ENCODE results near the gene VGLL4.
A peak's percentile ranks its signal among the peaks of the same experiment; 100 is the strongest.
"Not testable (repeated sequence)": the region's sequence is repeated elsewhere in the genome, so short reads cannot be mapped to it uniquely, and the experiment has no call there.

The VGLL4 gene

GRCh38 chr3:11643605-11644087, at the start of gene VGLL4:
Gene VGLL4, minus strand, starts transcription at chr3:11643915. Its CDS starts 397 bp downstream, at chr3:11643518.
- Histone ChIP-seq H3K4me1 (ENCODE audit: control insufficient read depth in 1 of 2, insufficient read depth in 2 of 2, low read length in 2 of 2) (peaks cover 13 to 22% of the 10 kb centered on the region in 2 donors), H3K9me3 (ENCODE audit: control insufficient read depth in 1 of 2, low read length in 2 of 2) (no peaks in the 10 kb centered on the region), H3K36me3 (ENCODE audit: control insufficient read depth in 1 of 2, insufficient read depth in 2 of 2, low read length in 2 of 2) (peaks cover 0 to 22% of the 10 kb centered on the region in 2 donors), H3K27ac (ENCODE audit: low read length) (peak within 1 kb of the TSS; percentile 97), H3K27me3 (ENCODE audit: low read depth, low read length) (no peaks in the 10 kb centered on the region), H3K4me3 (ENCODE audit: low read depth in 1 of 2, low read length in 2 of 2) (peak within 1 kb of the TSS; percentile 80 to 96)

- H3K4me3 ChIP-seq (ENCODE audit: low read depth in 1 of 2, low read length in 2 of 2), result no peak overlapping the region
- H3K9me3 ChIP-seq (ENCODE audit: control insufficient read depth in 1 of 2, low read length in 2 of 2), result no peaks in the 10 kb centered on the region
- H3K36me3 ChIP-seq (ENCODE audit: control insufficient read depth in 1 of 2, insufficient read depth in 2 of 2, low read length in 2 of 2), result no peaks in the 10 kb centered on the region
- H3K27me3 ChIP-seq (ENCODE audit: low read depth, low read length), result no peaks in the 10 kb centered on the region
- no peak overlapping the region for H3K27ac ChIP-seq (ENCODE audit: low read length)
- peaks cover 0 to 4% of the 10 kb centered on the region in 2 donors for H3K4me1 ChIP-seq (ENCODE audit: control insufficient read depth in 1 of 2, insufficient read depth in 2 of 2, low read length in 2 of 2)
These were observed 48.8 kb upstream of the VGLL4 start for GRCh38 chr3:11692532-11692813.

GRCh38 chr3:11691767-11692531, 48.2 kb upstream of the VGLL4 start:
- Histone ChIP-seq H3K27me3 (ENCODE audit: low read depth, low read length) (no peaks in the 10 kb centered on the region), H3K27ac (ENCODE audit: low read length) (no peak overlapping the region), H3K36me3 (ENCODE audit: control insufficient read depth in 1 of 2, insufficient read depth in 2 of 2, low read length in 2 of 2) (no peaks in the 10 kb centered on the region), H3K4me1 (ENCODE audit: control insufficient read depth in 1 of 2, insufficient read depth in 2 of 2, low read length in 2 of 2) (peaks cover 0 to 4% of the 10 kb centered on the region in 2 donors), H3K4me3 (ENCODE audit: low read depth in 1 of 2, low read length in 2 of 2) (no peak overlapping the region), H3K9me3 (ENCODE audit: control insufficient read depth in 1 of 2, low read length in 2 of 2) (no peaks in the 10 kb centered on the region)

- H3K9me3 ChIP-seq (ENCODE audit: control insufficient read depth in 1 of 2, low read length in 2 of 2), result no peaks in the 10 kb centered on the region
- H3K36me3 ChIP-seq (ENCODE audit: control insufficient read depth in 1 of 2, insufficient read depth in 2 of 2, low read length in 2 of 2), result no peaks in the 10 kb centered on the region
- no peak overlapping the region for H3K4me3 ChIP-seq (ENCODE audit: low read depth in 1 of 2, low read length in 2 of 2)
- no peak overlapping the region for H3K27ac ChIP-seq (ENCODE audit: low read length)
- peaks cover 0 to 3% of the 10 kb centered on the region in 2 donors for H3K4me1 ChIP-seq (ENCODE audit: control insufficient read depth in 1 of 2, insufficient read depth in 2 of 2, low read length in 2 of 2)
- no peaks in the 10 kb centered on the region for H3K27me3 ChIP-seq (ENCODE audit: low read depth, low read length)
These were observed 47.4 kb upstream of the VGLL4 start for GRCh38 chr3:11690863-11691766.

GRCh38 chr3:11689749-11690148, 46.0 kb upstream of the VGLL4 start:
- Histone ChIP-seq H3K36me3 (ENCODE audit: control insufficient read depth in 1 of 2, insufficient read depth in 2 of 2, low read length in 2 of 2) (no peaks in the 10 kb centered on the region), H3K4me3 (ENCODE audit: low read depth in 1 of 2, low read length in 2 of 2) (no peak overlapping the region), H3K4me1 (ENCODE audit: control insufficient read depth in 1 of 2, insufficient read depth in 2 of 2, low read length in 2 of 2) (no peaks in the 10 kb centered on the region), H3K9me3 (ENCODE audit: control insufficient read depth in 1 of 2, low read length in 2 of 2) (no peaks in the 10 kb centered on the region), H3K27ac (ENCODE audit: low read length) (no peak overlapping the region), H3K27me3 (ENCODE audit: low read depth, low read length) (no peaks in the 10 kb centered on the region)

GRCh38 chr3:11684980-11685379, 41.3 kb upstream of the VGLL4 start:
- not testable (repeated sequence) for H3K4me1 ChIP-seq (ENCODE audit: control insufficient read depth in 1 of 2, insufficient read depth in 2 of 2, low read length in 2 of 2); H3K27ac ChIP-seq (ENCODE audit: low read length); H3K36me3 ChIP-seq (ENCODE audit: control insufficient read depth in 1 of 2, insufficient read depth in 2 of 2, low read length in 2 of 2); H3K9me3 ChIP-seq (ENCODE audit: control insufficient read depth in 1 of 2, low read length in 2 of 2); H3K27me3 ChIP-seq (ENCODE audit: low read depth, low read length); H3K4me3 ChIP-seq (ENCODE audit: low read depth in 1 of 2, low read length in 2 of 2)

- H3K4me3 ChIP-seq (ENCODE audit: low read depth in 1 of 2, low read length in 2 of 2), result no peak overlapping the region
- H3K9me3 ChIP-seq (ENCODE audit: control insufficient read depth in 1 of 2, low read length in 2 of 2), result no peaks in the 10 kb centered on the region
- H3K36me3 ChIP-seq (ENCODE audit: control insufficient read depth in 1 of 2, insufficient read depth in 2 of 2, low read length in 2 of 2), result peaks cover 0 to 4% of the 10 kb centered on the region in 2 donors
- H3K27ac ChIP-seq (ENCODE audit: low read length), result no peak overlapping the region
- H3K27me3 ChIP-seq (ENCODE audit: low read depth, low read length), result no peaks in the 10 kb centered on the region
- no peaks in the 10 kb centered on the region for H3K4me1 ChIP-seq (ENCODE audit: control insufficient read depth in 1 of 2, insufficient read depth in 2 of 2, low read length in 2 of 2)
These were observed 36.8 kb upstream of the VGLL4 start for GRCh38 chr3:11680509-11680908.

- no peak overlapping the region for H3K27ac ChIP-seq (ENCODE audit: low read length)
- H3K4me1 ChIP-seq (ENCODE audit: control insufficient read depth in 1 of 2, insufficient read depth in 2 of 2, low read length in 2 of 2), result no peaks in the 10 kb centered on the region
- H3K4me3 ChIP-seq (ENCODE audit: low read depth in 1 of 2, low read length in 2 of 2), result no peak overlapping the region
- H3K36me3 ChIP-seq (ENCODE audit: control insufficient read depth in 1 of 2, insufficient read depth in 2 of 2, low read length in 2 of 2), result peaks cover 0 to 4% of the 10 kb centered on the region in 2 donors
- H3K9me3 ChIP-seq (ENCODE audit: control insufficient read depth in 1 of 2, low read length in 2 of 2), result no peaks in the 10 kb centered on the region
- no peaks in the 10 kb centered on the region for H3K27me3 ChIP-seq (ENCODE audit: low read depth, low read length)
These were observed 36.2 kb upstream of the VGLL4 start for GRCh38 chr3:11679964-11680363.

- peak overlapping the region in 1 of 2 donors; percentile 29 for H3K4me3 ChIP-seq (ENCODE audit: low read depth in 1 of 2, low read length in 2 of 2)
- no peak overlapping the region for H3K27ac ChIP-seq (ENCODE audit: low read length)
These were observed 28.6 kb upstream of the VGLL4 start for GRCh38 chr3:11672363-11672762.

GRCh38 chr3:11671648-11672100, 28.0 kb upstream of the VGLL4 start:
- Histone ChIP-seq H3K36me3 (ENCODE audit: control insufficient read depth in 1 of 2, insufficient read depth in 2 of 2, low read length in 2 of 2) (no peaks in the 10 kb centered on the region), H3K27me3 (ENCODE audit: low read depth, low read length) (no peaks in the 10 kb centered on the region), H3K9me3 (ENCODE audit: control insufficient read depth in 1 of 2, low read length in 2 of 2) (no peaks in the 10 kb centered on the region), H3K27ac (ENCODE audit: low read length) (no peak overlapping the region), H3K4me3 (ENCODE audit: low read depth in 1 of 2, low read length in 2 of 2) (no peak overlapping the region), H3K4me1 (ENCODE audit: control insufficient read depth in 1 of 2, insufficient read depth in 2 of 2, low read length in 2 of 2) (peaks cover 0 to 24% of the 10 kb centered on the region in 2 donors)

More at GRCh38 chr3:11672363-11672762, 28.6 kb upstream of the VGLL4 start:
- no peaks in the 10 kb centered on the region for H3K27me3 ChIP-seq (ENCODE audit: low read depth, low read length)
- peaks cover 0 to 20% of the 10 kb centered on the region in 2 donors for H3K4me1 ChIP-seq (ENCODE audit: control insufficient read depth in 1 of 2, insufficient read depth in 2 of 2, low read length in 2 of 2)
- peaks cover 0 to 4% of the 10 kb centered on the region in 2 donors for H3K36me3 ChIP-seq (ENCODE audit: control insufficient read depth in 1 of 2, insufficient read depth in 2 of 2, low read length in 2 of 2)
- no peaks in the 10 kb centered on the region for H3K9me3 ChIP-seq (ENCODE audit: control insufficient read depth in 1 of 2, low read length in 2 of 2)

Measured in muscle layer of duodenum (tissue), 2 donors.